Measurements from ENCODE around the gene TJP1.

GRCh38 chr15:29652595-29652994 is 169.7 kb downstream of the TJP1 start:
- TF ChIP-seq CTCF (IDR thresholded peaks at IDR 0.05) (no peak), POLR2A (IDR thresholded peaks at IDR 0.05) (no peak)
